Rectal smooth muscle tissue (tissue), 1 donor: ENCODE data around the gene ELN.

Experiments
- H3K27ac ChIP-seq: one replicate; pipeline ENCODE4 v1.7.0; 2013; ENCODE audit warnings: low read depth, low read length, inconsistent platforms
- H3K27me3 ChIP-seq: one replicate; pipeline ENCODE4 v1.7.0; 2013; ENCODE audit warnings: low read length; ENCODE audit not compliant: control insufficient read depth, insufficient read depth
- H3K36me3 ChIP-seq: one replicate; pipeline ENCODE4 v1.7.0; 2013; ENCODE audit warnings: low read length; ENCODE audit not compliant: control insufficient read depth, insufficient read depth
- H3K4me1 ChIP-seq: one replicate; pipeline ENCODE4 v1.7.0; 2013; ENCODE audit warnings: low read length; ENCODE audit not compliant: control insufficient read depth, insufficient read depth
- H3K4me3 ChIP-seq: one replicate; pipeline ENCODE4 v1.7.0; 2013; ENCODE audit warnings: low read length
- H3K9ac ChIP-seq: one replicate; pipeline ENCODE4 v1.7.0; 2013; ENCODE audit warnings: low read length

The ELN gene

DNA sequence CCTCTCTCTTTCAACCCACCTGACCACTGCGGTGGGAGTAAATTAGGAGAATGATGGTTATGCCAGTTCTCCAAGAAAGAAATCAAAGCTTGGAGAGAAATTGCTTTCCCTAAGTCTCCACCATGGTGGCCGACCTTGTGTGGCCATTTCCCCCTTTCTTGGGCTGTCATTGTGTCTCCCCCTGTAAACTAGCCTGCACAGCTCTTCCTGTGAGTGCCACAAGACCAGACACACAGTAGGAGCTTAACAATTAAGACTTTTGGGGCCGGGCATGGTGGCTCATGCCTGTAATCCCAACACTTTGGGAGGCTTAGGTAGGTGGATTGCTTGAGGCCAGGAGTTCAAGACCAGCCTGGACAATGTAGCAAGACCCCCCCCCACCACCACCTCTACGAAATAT, 36.7 kb downstream of the ELN start:
- Histone ChIP-seq H3K9ac (no peak overlapping the region), H3K27ac (no peak overlapping the region), H3K27me3 (no peaks in the 10 kb centered on the region), H3K4me1 (peaks cover 19% of the 10 kb centered on the region), H3K4me3 (no peak overlapping the region), H3K36me3 (no peaks in the 10 kb centered on the region)

DNA sequence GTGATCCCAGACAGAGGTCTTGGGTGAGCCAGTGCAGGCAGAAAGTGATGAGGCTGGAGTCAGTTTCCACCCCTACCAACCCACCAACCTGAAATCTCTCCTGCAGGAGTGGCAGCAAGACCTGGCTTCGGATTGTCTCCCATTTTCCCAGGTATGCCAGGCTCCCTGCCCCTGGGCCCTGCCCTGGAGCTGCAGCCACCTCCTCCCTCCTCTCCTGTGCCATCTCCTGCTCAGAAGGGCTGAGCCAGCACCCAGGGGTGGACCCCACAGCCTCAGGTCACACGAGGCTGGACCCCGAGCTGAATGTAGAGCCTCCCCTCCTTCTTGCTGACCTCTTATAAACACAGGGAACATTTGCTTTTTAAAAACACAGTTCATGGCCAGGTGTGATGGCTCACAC, 38.7 kb downstream of the ELN start:
- no peak overlapping the region for H3K9ac ChIP-seq
- no peak overlapping the region for H3K27ac ChIP-seq
- no peaks in the 10 kb centered on the region for H3K36me3 ChIP-seq
- peaks cover 6% of the 10 kb centered on the region for H3K4me1 ChIP-seq
- H3K4me3 ChIP-seq, result no peak overlapping the region
- H3K27me3 ChIP-seq, result no peaks in the 10 kb centered on the region

GRCh38 chr7:74068378-74069085, 40.6 kb downstream of the ELN start:
- Histone ChIP-seq H3K27me3 (no peaks in the 10 kb centered on the region), H3K27ac (no peak overlapping the region), H3K9ac (no peak overlapping the region), H3K4me3 (no peak overlapping the region), H3K4me1 (no peaks in the 10 kb centered on the region), H3K36me3 (no peaks in the 10 kb centered on the region)

GRCh38 chr7:74069086-74069541, 41.1 kb downstream of the ELN start:
- no peak overlapping the region for H3K9ac ChIP-seq
- no peaks in the 10 kb centered on the region for H3K36me3 ChIP-seq
- H3K4me3 ChIP-seq, result no peak overlapping the region

GRCh38 chr7:74069790-74070618, 42.0 kb downstream of the ELN start:
- H3K36me3 ChIP-seq, result no peaks in the 10 kb centered on the region
- H3K4me1 ChIP-seq, result no peaks in the 10 kb centered on the region
- no peak overlapping the region for H3K27ac ChIP-seq
- no peaks in the 10 kb centered on the region for H3K27me3 ChIP-seq
- no peak overlapping the region for H3K9ac ChIP-seq
- no peak overlapping the region for H3K4me3 ChIP-seq

More at GRCh38 chr7:74069086-74069541, 41.1 kb downstream of the ELN start:
- no peaks in the 10 kb centered on the region for H3K4me1 ChIP-seq
- no peaks in the 10 kb centered on the region for H3K27me3 ChIP-seq
- H3K27ac ChIP-seq, result no peak overlapping the region

GRCh38 chr7:74070619-74070921, 42.6 kb downstream of the ELN start:
- Histone ChIP-seq H3K36me3 (no peaks in the 10 kb centered on the region), H3K27me3 (no peaks in the 10 kb centered on the region), H3K4me1 (no peaks in the 10 kb centered on the region), H3K4me3 (no peak overlapping the region), H3K27ac (no peak overlapping the region), H3K9ac (no peak overlapping the region)

GRCh38 chr7:74071121-74071520, 43.1 kb downstream of the ELN start:
- Histone ChIP-seq H3K9ac (no peak overlapping the region), H3K4me3 (no peak overlapping the region), H3K27me3 (no peaks in the 10 kb centered on the region), H3K27ac (no peak overlapping the region), H3K36me3 (no peaks in the 10 kb centered on the region), H3K4me1 (no peaks in the 10 kb centered on the region)

DNA sequence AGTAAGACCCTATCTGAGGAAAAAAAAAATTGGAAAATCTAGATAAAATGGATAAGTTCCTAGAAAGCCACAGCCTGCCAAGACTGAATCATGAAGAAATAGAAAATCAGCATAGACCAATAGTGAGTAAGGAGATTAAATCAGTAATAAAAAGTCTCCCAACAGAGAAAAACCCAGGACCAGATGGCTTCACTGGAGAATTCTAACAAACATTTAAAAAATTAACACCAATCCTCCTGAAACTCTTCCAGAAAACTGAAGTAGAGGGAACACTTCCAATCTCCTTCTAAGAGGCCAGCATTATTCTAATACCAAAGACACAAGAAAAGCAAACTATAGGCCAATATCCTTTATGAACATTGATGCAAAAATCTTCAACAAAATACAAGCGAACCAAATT, 46.8 kb downstream of the ELN start:
- H3K36me3 ChIP-seq, result no peaks in the 10 kb centered on the region
- no peak overlapping the region for H3K27ac ChIP-seq
- no peak overlapping the region for H3K9ac ChIP-seq
- H3K4me3 ChIP-seq, result no peak overlapping the region
- no peaks in the 10 kb centered on the region for H3K27me3 ChIP-seq
- no peaks in the 10 kb centered on the region for H3K4me1 ChIP-seq

DNA sequence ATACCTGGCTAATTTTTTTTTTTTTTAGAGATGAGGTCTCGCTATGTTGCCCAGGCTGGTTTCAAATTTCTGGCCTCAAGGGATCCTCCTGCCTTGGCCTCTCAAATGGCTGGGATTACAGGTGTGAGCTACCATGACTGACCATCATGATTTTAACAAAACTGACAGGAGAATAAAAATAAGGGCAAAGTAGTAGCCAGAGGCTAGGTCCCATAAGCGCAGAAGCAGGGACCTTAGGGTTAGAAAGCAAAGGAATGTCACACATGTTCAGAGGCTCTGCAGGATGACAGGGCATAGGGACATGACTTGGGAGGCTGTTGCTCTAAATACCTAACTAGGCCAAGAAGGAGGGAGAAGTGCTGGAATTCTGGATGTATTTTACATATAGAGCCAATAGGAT, 50.5 kb downstream of the ELN start:
- no peak overlapping the region for H3K9ac ChIP-seq
- H3K36me3 ChIP-seq, result no peaks in the 10 kb centered on the region
- no peak overlapping the region for H3K4me3 ChIP-seq
- H3K27me3 ChIP-seq, result no peaks in the 10 kb centered on the region
- H3K27ac ChIP-seq, result no peak overlapping the region
- H3K4me1 ChIP-seq, result peaks cover 4% of the 10 kb centered on the region

- Histone ChIP-seq H3K27ac (no peak overlapping the region), H3K9ac (no peak overlapping the region), H3K4me3 (no peak overlapping the region), H3K4me1 (peaks cover 9% of the 10 kb centered on the region), H3K36me3 (no peaks in the 10 kb centered on the region), H3K27me3 (no peaks in the 10 kb centered on the region)
Measured at GRCh38 chr7:74082770-74083116, 54.8 kb downstream of the ELN start.

GRCh38 chr7:74083117-74083876, 55.3 kb downstream of the ELN start, which contains the start of gene LIMK1:
LIMK1 (plus strand) TSS chr7:74083804; CDS start chr7:74083991, 187 bp downstream.
- Histone ChIP-seq H3K27me3 (no peaks in the 10 kb centered on the region), H3K36me3 (no peaks in the 10 kb centered on the region), H3K27ac (no peak within 1 kb of the TSS), H3K4me1 (peaks cover 9% of the 10 kb centered on the region), H3K9ac (peak within 1 kb of the TSS; percentile 14), H3K4me3 (peak within 1 kb of the TSS; percentile 61)

DNA sequence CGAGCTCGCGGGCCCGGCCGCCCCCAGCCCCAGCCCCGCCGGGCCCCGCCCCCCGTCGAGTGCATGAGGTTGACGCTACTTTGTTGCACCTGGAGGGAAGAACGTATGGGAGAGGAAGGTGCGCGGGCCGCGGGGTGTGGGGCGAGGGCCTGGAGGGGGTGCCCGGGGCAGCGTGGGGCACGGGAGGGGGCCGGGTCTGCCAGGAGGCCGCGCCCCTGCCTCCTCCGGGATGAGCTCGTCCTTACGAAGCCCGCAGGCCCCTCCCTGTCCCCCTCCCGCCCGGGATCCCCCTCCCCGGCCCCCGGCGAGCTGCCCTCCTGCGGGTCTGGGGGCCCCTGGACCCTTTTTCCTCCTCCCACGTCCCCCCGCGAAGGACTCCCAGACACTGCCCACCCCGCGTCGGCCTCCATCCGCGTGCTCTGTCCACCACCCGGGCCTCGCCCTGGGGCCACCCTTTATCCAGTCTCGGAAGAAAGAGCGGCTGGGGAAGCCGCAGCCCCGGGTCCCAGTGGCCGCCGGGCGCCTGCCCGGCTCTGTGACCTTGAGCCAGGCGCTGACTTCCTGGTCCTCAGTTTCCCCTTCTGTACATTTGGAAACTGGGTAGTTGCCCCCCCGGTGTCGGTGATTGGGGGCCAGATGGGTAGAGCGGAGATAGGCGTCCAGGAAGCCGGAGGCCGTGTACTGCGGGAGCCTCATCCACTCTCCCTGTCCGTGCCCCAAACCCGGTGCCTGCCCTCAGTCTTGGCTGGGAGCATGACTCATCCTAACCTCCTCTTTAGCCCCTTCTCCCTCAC, 56.2 kb downstream of the ELN start:
- no peaks in the 10 kb centered on the region for H3K36me3 ChIP-seq
- peaks cover 9% of the 10 kb centered on the region for H3K4me1 ChIP-seq
- peak overlapping the region; percentile 61 for H3K4me3 ChIP-seq
- peak overlapping the region; percentile 14 for H3K9ac ChIP-seq
- H3K27ac ChIP-seq, result no peak overlapping the region
- H3K27me3 ChIP-seq, result no peaks in the 10 kb centered on the region
